HPDE6-E6E7 (cell line): ENCODE data around the gene JPT2.
A peak's percentile ranks its signal among the peaks of the same experiment; 100 is the strongest.
"Not testable (repeated sequence)": the region's sequence is repeated elsewhere in the genome, so short reads cannot be mapped to it uniquely, and the experiment has no call there.

Experiments
- DNase-seq: peaks from one replicate; pipeline ENCODE4 v3.0.0; 2011; ENCODE audit warnings: missing footprints; ENCODE audit errors: extremely low spot score

JPT2 gene

GRCh38 chr16:1674751-1675664, 3.1 kb upstream of the JPT2 start:
- DNase-seq = peak; percentile 72

GRCh38 chr16:1676661-1677060, 1.4 kb upstream of the JPT2 start:
- no peak for DNase-seq

GRCh38 chr16:1677339-1677738, 740 bp upstream of the JPT2 start:
- no peak for DNase-seq

- DNase-seq = no peak
Measured at GRCh38 chr16:1678500-1679098, 520 bp downstream of the JPT2 start.

GRCh38 chr16:1680361-1680760, 2.3 kb downstream of the JPT2 start:
- DNase-seq = no peak

- no peak for DNase-seq
Measured at GRCh38 chr16:1681032-1681431, 3.0 kb downstream of the JPT2 start.

GRCh38 chr16:1687427-1688316, 9.6 kb downstream of the JPT2 start:
- no peak for DNase-seq

GRCh38 chr16:1688807-1689560, 10.9 kb downstream of the JPT2 start:
- DNase-seq = peak; percentile 94

- no peak for DNase-seq
Measured at GRCh38 chr16:1689853-1690252, 11.8 kb downstream of the JPT2 start.

GRCh38 chr16:1690810-1691209, 12.7 kb downstream of the JPT2 start:
- DNase-seq = no peak

- DNase-seq = no peak
Measured at GRCh38 chr16:1691276-1691675, 13.2 kb downstream of the JPT2 start.

GRCh38 chr16:1691956-1692355, 13.9 kb downstream of the JPT2 start:
- no peak for DNase-seq

- no peak for DNase-seq
Measured at GRCh38 chr16:1696863-1697262, 18.8 kb downstream of the JPT2 start.

GRCh38 chr16:1698680-1699079, 20.6 kb downstream of the JPT2 start:
- DNase-seq = no peak

- DNase-seq = no peak
Measured at GRCh38 chr16:1700246-1700645, 22.2 kb downstream of the JPT2 start.

GRCh38 chr16:1701216-1701878, 23.3 kb downstream of the JPT2 start:
- DNase-seq = no peak

GRCh38 chr16:1705324-1705687, 27.2 kb downstream of the JPT2 start:
- DNase-seq = not testable (repeated sequence)

- DNase-seq = peak; percentile 86
Measured at GRCh38 chr16:1705688-1706385, 27.8 kb downstream of the JPT2 start, which contains the start of gene MAPK8IP3. TSS of gene MAPK8IP3 (plus strand) at chr16:1706195. CDS start at chr16:1706340, 145 bp downstream.

- no peak for DNase-seq
Measured at GRCh38 chr16:1706386-1707192, 28.5 kb downstream of the JPT2 start.
